GM18508 (cell line): ENCODE data around the gene ANXA2.
"Not testable (repeated sequence)": the region's sequence is repeated elsewhere in the genome, so short reads cannot be mapped to it uniquely, and the experiment has no call there.

Experiments used
- ATAC-seq: cut with Tn5 transposase; IDR thresholded peaks from one replicate; pipeline ENCODE4 v1.9.1; 2021; ENCODE audit warnings: moderate number of reproducible peaks; ENCODE audit not compliant: insufficient read depth, unreplicated experiment

Gene ANXA2

GRCh38 chr15:60372756-60373155, 25.0 kb downstream of the ANXA2 start:
- no peak for ATAC-seq

DNA sequence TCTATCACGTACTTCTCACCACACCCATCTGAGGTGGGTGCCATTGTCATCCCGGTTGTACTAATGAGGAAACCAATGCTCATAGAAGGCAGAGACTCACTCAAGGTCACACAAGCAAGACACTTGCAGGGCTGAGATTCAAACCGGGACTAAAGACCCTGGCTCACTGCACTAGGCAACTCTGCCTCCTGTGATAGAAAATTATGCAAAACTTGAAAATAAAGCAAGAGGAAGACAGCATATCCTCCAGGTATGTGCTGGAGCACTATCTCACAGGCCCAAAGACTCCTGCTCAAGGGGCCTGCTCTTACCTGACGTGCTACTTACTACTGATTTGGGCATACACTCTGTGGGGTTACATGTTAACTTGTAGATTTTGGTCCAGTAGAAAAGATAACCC, 25.6 kb downstream of the ANXA2 start:
- no peak for ATAC-seq

DNA sequence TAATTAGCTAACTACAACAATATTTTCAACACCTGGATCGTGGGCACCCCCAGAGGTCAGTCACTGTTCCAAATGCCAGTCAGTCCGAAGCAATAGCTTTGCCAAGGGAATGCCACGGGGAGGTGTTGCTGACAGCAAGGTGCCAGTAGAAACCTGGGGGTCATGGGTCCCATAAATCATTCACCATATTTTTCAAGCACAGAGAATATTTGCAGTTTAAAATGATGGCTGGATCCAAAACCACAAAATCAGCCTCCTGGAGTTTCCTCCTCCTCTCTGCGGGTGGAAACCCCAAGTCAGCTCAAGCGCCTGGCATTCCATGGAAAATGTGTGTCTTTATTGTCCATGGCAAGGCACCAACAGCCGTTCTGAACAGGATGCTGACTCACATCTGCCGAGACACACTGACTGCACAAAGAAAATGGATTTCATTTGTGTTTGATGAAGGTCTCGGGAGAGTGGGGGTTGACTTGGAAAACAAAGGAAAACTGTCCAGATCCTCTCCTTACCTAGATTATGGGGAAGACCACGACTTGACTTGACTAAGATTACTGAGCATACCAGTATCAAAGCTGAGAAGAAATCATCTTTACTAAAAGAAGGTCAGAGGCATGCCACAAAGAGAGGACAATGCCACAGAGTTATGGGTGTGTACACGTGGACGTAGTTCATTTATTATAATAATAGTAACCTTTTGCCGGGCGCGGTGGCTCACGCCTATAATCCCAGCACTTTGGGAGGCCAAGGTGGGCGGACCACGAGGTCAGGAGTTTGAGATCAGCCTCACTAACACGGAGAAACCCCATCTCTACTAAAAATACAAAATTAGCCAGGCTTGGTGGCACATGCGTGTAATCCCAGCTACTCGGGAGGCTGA, 26.4 kb downstream of the ANXA2 start:
- no peak for ATAC-seq

DNA sequence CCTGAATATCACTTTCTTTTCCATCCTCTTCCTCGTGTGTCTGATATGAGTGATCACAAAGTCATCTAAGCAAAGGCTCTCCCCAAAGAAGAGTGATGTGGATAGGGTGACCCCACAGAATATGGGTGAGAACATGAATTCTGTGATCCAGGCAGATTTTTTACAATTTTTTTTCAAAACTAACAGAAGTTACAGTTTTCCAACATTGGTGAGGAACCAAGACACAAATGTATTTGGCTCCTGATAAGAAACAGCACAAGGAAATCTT, 27.0 kb downstream of the ANXA2 start:
- ATAC-seq, result no peak

- no peak for ATAC-seq
These were observed 27.5 kb downstream of the ANXA2 start for GRCh38 chr15:60370105-60370868.

- ATAC-seq, result no peak
These were observed 28.1 kb downstream of the ANXA2 start for GRCh38 chr15:60369696-60370095.

GRCh38 chr15:60364612-60364924, 33.2 kb downstream of the ANXA2 start:
- no peak for ATAC-seq

DNA sequence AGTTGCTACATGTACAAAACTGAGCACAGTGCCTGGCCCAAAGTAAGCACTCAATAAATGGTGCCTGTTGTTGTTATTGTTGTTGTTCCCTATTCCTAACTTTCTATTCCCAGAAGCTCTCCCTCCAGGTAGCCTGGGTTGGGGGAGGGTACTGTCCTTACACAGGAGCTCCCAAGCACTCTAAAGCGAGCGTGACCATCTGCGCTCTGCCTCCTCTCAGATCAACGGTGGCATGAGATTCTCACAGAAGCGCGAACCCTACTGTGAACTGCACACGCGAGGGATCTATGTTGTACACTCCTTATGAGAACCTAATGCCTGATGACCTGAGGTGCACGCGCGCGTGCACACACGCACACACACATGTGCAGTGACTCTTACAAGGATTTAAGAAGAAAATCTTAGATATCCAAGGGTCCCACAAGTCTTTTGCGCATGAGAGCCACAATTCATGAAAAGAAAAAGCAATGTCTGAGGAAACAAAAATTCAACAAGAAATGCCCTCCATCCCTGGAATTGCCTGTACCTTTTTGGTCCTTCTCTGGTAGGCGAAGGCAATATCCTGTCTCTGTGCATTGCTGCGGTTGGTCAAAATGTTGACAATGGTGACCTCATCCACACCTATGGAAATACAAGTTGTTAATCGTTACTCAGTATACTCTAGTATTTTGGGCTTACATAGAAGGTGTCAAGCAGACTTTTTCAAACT, 33.7 kb downstream of the ANXA2 start:
- ATAC-seq, result no peak

DNA sequence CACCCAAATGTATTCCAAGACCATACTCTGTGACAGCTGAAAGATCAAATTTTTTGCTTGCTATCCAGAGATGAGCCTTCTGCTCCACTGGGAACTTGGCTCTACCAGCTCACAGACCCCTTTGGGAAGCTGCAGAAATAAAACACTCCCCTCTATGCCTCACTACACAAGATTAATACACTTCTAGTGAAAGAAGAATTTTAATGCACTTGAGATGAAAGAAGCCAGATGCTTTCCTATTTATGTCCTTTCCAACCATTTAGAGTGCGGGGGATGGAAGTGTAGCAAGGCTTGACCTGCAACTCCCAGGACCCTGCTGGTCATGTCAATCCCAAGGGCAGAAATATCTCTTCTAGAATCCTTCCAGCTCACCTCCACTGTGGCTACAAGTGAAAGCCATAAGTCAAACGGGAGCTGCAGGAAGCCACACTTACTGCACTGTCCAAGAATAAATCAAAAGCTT, 34.7 kb downstream of the ANXA2 start:
- no peak for ATAC-seq

- no peak for ATAC-seq
These were observed 35.3 kb downstream of the ANXA2 start for GRCh38 chr15:60362321-60363086.

GRCh38 chr15:60359738-60360137, 38.0 kb downstream of the ANXA2 start:
- ATAC-seq, result not testable (repeated sequence)

GRCh38 chr15:60358935-60359682, 38.7 kb downstream of the ANXA2 start:
- ATAC-seq, result no peak

DNA sequence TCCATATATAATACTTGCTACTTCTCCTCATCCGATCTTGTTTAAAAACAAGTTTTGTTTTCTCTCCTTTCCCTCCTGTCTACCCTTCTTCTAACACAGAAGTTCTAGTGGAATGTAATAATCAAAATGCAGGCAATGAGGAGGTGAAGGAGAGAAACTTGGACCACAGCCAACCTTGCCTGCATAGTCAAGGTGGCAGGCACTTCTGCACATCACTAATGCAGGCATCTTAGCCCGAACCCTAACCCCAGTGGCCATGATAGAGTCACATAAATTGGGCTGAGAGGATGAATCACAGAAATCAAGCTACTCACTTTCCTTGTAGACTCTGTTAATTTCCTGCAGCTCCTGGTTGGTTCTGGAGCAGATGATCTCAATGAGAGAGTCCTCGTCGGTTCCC, 41.0 kb downstream of the ANXA2 start:
- no peak for ATAC-seq

GRCh38 chr15:60355148-60355857, 42.5 kb downstream of the ANXA2 start:
- ATAC-seq, result no peak

GRCh38 chr15:60353245-60353920, 44.4 kb downstream of the ANXA2 start:
- ATAC-seq, result no peak

- no peak for ATAC-seq
These were observed 45.3 kb downstream of the ANXA2 start for GRCh38 chr15:60352525-60352924.

DNA sequence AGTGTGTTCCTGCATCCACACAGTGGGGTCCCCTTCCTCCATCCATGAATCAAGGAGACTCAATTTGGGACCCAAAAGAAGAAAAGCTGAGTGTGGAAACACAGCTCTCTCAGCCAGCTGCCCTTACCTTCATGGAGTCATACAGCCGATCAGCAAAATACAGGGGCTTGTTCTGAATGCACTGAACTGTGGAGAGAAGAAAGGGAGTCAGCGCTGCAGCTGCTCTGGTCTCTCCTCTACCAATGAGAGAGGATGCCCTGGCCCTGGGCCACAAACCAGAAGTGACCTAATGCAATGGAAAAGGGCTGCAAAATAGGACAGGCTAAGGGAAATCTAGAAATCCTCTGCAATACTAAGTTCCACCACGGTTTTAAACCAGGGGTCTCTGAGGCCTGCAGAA, 46.7 kb downstream of the ANXA2 start:
- ATAC-seq, result no peak

- ATAC-seq, result no peak
These were observed 47.7 kb downstream of the ANXA2 start for GRCh38 chr15:60350108-60350507.

DNA sequence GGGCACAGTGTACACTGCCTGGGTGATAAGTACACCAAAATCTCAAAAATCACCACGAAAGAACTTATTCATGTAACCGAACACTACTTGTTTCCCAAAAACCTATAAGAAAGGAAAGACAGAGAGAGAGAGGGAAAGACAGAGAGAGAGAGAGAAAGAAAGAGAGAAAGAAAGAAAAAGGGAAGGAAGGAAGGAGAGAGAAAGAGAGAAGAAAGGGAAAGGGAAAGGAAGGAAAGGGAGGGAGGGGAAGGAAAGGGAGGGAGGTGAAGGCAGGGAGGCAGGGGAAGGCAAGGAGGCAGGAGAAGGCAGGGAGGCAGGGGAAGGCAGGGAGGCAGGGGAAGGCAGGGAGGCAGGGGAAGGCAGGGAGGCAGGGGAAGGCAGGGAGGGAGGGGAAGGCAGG, 48.2 kb downstream of the ANXA2 start:
- no peak for ATAC-seq
